Stimulated activated CD4-positive, alpha-beta T cell treated with anti-CD3 and anti-CD28 coated beads, TNF-alpha, amount 100 ng/mL, for 4 hours (primary cell): Measurements from ENCODE around the gene SIK2.
"Not testable (repeated sequence)": the region's sequence is repeated elsewhere in the genome, so short reads cannot be mapped to it uniquely, and the experiment has no call there.

Experiments used
- DNase-seq, 3 experiments: peaks; one replicate each; pipeline ENCODE4 v3.0.0-alpha.2; 2020; ENCODE audit warnings: low read depth in 3 of 3

Gene SIK2

GRCh38 chr11:111658493-111658892, 56.2 kb downstream of the SIK2 start:
- DNase-seq: not testable (repeated sequence)

GRCh38 chr11:111659201-111660115, 57.2 kb downstream of the SIK2 start:
- no peak for DNase-seq

- DNase-seq: no peak
Measured at GRCh38 chr11:111660822-111661221, 58.6 kb downstream of the SIK2 start.

- no peak for DNase-seq
Measured at GRCh38 chr11:111663820-111664219, 61.6 kb downstream of the SIK2 start.

GRCh38 chr11:111665777-111666176, 63.5 kb downstream of the SIK2 start:
- no peak for DNase-seq

- DNase-seq: no peak
Measured at GRCh38 chr11:111668980-111669379, 66.7 kb downstream of the SIK2 start.

GRCh38 chr11:111671383-111671782, 69.1 kb downstream of the SIK2 start:
- no peak for DNase-seq

GRCh38 chr11:111672949-111673348, 70.7 kb downstream of the SIK2 start:
- no peak for DNase-seq

GRCh38 chr11:111674941-111675340, 72.7 kb downstream of the SIK2 start:
- no peak for DNase-seq

GRCh38 chr11:111675891-111676290, 73.6 kb downstream of the SIK2 start:
- no peak for DNase-seq

- no peak for DNase-seq
Measured at GRCh38 chr11:111676878-111677585, 74.8 kb downstream of the SIK2 start.

- no peak for DNase-seq
Measured at GRCh38 chr11:111680486-111681175, 78.4 kb downstream of the SIK2 start.

GRCh38 chr11:111683806-111684205, 81.6 kb downstream of the SIK2 start:
- no peak for DNase-seq

GRCh38 chr11:111684251-111684650, 82.0 kb downstream of the SIK2 start:
- no peak for DNase-seq

GRCh38 chr11:111688013-111688412, 85.8 kb downstream of the SIK2 start:
- no peak for DNase-seq

- no peak for DNase-seq
Measured at GRCh38 chr11:111691176-111691575, 88.9 kb downstream of the SIK2 start.

GRCh38 chr11:111691741-111692140, 89.5 kb downstream of the SIK2 start:
- no peak for DNase-seq

- no peak for DNase-seq
Measured at GRCh38 chr11:111693224-111693937, 91.1 kb downstream of the SIK2 start.

- DNase-seq: no peak
Measured at GRCh38 chr11:111694851-111695250, 92.6 kb downstream of the SIK2 start.

GRCh38 chr11:111696556-111696955, 94.3 kb downstream of the SIK2 start:
- DNase-seq: no peak

GRCh38 chr11:111697933-111698371, 95.7 kb downstream of the SIK2 start:
- DNase-seq: no peak
